HG03097 (cell line): ENCODE results near the gene ARPC1B.
"Not testable (repeated sequence)": the region's sequence is repeated elsewhere in the genome, so short reads cannot be mapped to it uniquely, and the experiment has no call there.

ENCODE experiments used
- ATAC-seq: cut with Tn5 transposase; IDR thresholded peaks from one replicate; pipeline ENCODE4 v1.9.1; 2021; ENCODE audit not compliant: unreplicated experiment, low FRiP score

ARPC1B gene

DNA sequence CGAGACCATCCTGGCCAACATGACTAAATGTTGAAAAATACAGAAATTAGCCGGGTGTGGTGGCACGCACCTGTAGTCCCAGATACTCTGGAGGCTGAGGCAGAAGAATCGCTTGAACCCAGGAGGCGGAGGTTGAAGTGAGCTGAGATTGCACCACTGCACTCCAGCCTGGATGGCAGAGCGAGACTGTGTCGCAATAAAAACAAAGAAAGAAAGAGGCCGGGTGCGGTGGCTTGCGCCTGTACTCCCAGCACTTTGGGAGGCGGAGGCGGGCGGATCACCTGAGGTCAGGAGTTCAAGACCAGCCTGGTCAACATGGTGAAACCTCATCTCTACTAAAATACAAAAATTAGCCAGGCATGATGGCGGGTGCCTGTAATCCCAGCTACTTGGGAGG lies 12.7 kb downstream of the ARPC1B start:
- not testable (repeated sequence) for ATAC-seq

DNA sequence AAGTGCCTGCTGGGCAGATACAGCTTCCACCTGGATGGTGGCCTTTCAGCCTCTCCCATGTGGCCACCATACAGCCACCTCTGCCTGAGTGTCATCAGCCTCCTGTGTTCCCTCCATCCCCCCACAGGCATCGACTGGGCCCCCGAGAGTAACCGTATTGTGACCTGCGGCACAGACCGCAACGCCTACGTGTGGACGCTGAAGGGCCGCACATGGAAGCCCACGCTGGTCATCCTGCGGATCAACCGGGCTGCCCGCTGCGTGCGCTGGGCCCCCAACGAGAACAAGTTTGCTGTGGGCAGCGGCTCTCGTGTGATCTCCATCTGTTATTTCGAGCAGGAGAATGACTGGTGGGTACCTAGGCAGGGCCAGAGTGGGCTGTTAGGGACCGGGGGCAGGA lies 13.4 kb downstream of the ARPC1B start:
- no peak for ATAC-seq

DNA sequence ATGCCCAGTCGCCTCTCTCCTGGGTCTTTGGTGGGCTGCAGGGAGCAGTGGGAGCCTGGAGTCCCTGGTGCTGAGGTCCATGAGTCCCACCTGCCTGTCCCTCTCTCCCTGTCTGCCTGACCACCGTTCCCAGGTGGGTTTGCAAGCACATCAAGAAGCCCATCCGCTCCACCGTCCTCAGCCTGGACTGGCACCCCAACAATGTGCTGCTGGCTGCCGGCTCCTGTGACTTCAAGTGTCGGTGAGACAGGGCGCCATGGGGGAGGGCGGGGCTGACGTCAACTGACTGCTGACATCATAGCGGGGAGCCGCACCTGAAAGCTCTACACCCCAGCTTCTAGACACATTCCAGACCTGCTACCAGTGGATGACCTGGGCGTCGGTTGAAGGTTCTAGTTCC lies 15.2 kb downstream of the ARPC1B start:
- no peak for ATAC-seq

DNA sequence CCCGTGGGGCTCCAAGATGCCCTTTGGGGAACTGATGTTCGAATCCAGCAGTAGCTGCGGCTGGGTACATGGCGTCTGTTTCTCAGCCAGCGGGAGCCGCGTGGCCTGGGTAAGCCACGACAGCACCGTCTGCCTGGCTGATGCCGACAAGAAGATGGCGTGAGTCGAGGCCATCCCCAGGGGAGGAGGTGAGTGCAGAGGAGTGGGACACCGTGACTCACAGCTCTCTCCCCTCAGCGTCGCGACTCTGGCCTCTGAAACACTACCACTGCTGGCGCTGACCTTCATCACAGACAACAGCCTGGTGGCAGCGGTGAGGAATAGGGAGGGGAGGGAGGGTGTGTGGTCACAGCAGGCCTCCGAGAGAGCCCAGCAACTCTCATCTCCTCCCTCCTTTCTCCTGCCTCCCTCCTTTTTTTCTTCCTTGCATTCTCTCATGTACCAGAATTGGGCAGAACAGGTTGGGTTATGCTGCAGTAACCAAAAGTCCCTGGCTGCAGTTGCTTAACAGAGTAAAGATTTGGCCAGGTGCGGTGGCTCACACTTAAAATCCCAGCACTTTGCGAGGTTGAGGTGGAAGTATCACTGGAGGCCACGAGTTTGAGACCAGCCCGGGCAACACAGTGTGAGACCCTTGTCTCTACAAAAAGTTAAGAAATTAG lies 16.5 kb downstream of the ARPC1B start:
- no peak for ATAC-seq

DNA sequence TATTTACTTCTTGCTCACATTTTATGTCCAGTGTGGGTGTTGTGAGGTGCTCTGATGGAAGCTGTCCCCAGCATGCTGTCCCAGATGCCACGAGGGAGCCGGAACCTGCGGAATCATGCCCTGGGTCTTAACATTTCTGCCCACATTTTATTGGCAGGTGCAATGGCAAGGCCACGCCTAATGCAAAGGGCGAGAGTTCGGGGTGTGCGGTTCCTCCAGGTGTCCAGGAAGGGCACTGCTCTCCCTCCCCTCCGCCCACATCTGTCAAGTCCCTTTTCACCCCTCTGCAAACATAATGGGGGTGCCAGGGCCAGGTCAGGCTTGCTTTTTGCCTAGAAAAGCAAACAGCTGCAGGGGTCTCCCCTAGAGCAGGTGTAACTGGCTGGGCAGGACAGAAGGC lies 17.5 kb downstream of the ARPC1B start:
- no peak for ATAC-seq

DNA sequence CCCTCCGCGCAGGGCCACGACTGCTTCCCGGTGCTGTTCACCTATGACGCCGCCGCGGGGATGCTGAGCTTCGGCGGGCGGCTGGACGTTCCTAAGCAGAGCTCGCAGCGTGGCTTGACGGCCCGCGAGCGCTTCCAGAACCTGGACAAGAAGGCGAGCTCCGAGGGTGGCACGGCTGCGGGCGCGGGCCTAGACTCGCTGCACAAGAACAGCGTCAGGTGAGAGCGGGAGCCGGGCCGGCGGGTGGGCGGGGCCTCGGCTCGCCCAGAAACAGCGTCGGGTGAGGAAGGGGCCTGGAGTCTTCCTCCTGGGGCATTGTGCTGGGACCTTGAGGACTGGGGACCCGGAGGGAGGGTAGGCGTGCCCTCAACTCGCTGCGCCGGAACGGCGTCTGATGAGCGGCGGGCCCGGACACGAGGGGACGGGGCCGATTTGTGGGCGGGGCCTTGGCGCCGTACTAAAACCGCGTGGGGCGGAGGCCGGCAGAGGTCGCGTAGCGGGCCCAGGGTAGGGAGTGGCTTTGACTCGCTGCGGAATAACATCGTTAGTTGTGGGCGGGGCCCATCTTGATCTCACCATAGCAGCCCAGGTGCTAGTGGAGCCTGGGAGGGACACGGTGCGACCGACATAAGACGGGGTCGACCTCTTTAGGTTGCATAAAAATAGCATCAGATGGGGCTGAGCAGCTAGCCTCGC lies 18.3 kb downstream of the ARPC1B start:
- ATAC-seq = peak; percentile 53

DNA sequence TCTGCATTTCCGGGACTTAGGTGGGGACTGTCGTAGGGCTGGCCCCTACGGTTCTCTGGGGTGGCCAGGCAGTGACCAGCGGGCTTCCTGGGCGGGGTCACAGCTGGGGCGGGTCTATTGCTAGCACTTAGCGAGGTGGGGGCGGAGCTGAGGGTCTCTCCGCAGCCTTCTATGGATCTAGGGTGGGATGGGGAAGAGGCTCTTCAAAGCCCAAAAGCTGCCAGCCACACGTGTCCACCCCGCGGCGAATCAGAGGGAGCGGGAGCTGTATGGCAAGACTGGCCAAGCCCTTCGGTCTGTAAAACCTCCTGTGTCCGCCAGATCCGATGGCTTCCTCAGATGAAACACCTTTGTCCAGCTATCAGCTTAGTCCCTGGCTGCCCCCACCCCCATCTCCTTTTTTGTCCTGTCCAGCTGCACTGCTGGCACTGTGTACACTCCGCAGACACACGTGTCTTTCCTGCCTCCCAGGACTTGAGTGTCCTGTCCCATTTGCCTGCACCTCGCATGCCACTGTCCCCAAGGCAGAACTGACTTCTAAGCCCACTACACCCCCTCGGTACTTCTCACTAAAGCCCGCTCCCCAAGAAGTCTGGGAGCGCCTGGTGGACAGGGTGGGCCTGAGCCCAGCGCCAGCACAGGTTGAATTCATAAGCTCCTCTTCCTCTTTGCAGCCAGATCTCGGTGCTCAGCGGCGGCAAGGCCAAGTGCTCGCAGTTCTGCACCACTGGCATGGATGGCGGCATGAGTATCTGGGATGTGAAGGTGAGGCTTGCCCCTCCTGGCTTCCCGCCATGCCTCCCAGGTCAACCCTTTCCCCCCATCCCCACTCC lies 19.0 kb downstream of the ARPC1B start:
- no peak for ATAC-seq

DNA sequence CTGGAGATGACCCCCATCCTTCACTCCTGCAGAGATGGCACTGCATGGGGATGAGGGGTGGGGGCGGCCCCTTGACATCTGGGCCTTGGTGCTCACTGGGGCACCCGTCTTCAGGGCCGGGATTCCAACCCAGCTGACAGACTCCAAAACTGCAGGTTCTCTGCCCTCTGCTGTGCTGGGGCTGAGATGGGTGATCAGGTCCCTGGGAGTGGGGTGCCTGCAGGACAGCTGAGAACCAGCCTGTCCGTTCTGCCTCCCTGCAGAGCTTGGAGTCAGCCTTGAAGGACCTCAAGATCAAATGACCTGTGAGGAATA lies 19.6 kb downstream of the ARPC1B start:
- ATAC-seq = no peak

DNA sequence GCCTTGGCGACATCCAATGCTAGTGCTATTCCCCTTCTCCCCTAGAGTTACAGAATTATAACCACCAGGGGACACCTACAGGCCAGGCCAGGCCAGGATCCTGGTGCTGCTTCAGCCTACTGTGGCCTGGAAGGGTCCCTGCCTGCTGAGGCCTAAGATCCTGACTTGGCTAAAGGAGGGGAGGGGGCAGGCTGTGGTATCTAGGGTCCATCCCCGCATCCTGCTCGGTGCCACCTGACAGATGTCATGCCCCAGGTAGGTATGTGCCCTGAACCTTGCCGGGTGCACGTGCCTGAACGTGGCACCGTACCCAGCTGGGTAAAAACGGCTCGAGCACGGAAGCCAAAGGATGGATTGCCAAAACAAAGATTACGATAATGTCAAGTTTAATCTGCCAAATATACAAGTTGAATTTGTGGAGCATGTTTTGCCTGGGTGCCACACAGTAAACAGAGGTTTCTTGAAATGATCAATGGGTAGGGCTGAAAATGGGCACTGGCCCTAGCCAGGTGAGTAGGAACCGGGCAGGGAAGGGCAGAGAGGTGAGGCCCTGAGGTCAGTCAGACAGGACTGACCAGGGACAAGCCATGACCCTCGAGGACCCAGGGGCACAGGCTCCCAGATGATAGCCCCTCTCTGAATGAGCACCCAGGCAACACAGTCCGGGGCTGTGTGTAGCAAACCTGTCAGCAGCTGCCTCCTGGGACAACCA lies 21.2 kb downstream of the ARPC1B start:
- no peak for ATAC-seq

DNA sequence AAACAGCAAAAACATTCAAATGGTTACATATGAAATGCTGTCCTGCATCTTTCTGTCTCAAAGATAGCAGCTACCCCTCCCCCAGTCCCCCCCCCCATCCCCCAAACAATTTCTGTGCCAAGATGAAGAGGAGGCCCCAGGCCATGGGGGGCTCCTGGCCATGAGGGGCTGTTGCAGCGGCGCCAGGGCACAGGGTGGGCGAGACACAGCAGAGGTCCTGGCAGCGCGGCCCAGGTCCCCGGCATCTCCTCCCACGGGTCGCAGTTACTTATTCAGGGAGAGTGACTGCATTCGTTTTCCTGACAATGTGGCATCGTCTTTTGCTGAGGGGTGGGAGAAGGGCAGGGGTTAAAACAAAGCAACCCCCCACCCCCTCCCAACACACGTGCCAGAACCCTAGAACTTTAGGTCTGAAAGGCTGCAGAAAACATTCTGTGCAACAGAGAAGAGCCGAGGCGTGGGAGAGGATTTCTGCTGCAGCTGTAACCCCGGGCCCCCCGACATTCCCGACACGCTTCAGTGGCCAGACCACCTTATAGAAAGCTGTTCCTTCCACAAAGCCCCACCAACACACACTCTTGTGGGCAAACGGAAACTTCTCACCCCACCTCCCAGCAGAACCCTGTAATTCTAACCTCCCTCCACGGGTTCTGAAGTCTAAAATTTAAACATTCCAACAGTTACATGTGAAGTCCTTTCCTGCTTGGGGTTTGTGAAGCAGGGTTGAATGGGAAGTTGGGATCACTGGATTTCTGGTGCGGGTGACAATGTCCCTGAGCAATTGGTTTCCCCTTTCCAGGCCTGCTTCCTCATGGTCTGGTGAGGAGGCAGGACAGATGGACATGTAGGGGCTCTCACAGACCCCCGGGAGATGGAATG lies 22.1 kb downstream of the ARPC1B start:
- ATAC-seq = no peak

DNA sequence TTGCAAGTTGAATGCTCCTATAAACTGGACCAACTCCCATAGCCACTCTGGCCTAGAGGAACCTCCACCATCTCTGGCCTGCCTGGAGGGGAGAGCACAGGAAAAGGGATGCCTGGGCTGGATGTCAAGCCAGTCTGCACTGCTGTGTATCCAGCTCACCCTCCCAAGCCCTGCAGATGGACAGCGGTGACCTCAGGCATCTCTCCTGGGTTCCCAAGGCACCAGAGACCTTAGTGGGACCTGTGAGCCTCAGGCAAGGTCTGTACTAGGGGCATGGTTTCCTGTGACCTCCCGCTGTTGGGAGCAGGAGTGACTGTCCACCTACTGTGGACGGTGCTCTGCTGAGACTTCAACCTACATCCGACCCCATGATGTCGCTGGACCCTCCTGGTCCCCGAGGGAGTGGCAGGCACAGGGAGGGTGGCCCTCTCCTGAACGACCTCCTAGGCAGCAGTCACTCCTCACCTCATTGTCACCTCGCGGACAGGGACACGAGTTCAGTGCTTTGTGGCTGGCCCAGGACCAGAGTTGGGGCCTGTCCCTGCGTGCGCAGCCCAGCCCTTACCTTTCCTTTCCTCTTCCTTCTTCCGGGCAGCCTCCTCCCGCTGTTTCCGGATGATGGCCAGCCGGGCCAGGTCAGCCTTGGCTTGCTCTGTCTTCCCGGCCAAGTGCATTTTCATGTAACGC lies 22.9 kb downstream of the ARPC1B start:
- ATAC-seq = no peak

DNA sequence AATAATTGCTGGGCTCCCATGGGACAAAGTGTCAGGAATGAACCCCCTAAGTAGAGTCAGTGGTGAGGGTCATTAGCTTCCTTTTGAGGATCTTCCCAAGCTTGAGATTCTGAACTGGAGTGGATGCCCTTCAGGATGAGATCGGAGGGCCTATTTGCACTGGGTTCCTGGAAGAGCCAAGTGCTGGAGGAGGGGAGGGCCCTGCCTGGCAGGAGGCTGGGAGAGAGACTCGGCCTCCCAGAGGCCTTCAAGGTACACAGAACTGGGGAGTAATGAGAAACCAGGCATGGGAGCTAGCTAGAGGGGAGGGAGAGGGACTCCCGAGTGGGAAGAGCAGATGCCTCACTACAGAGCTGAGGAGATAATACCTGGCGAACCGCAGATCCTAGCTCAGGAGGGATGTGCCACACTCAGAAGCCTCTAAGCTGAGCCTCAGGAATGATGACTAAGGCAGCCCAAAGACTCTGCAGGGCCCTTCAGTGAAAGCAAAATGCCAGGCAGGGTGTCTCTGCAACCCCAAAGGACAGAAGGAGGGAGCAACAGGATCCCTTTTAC lies 24.4 kb downstream of the ARPC1B start:
- ATAC-seq = no peak

DNA sequence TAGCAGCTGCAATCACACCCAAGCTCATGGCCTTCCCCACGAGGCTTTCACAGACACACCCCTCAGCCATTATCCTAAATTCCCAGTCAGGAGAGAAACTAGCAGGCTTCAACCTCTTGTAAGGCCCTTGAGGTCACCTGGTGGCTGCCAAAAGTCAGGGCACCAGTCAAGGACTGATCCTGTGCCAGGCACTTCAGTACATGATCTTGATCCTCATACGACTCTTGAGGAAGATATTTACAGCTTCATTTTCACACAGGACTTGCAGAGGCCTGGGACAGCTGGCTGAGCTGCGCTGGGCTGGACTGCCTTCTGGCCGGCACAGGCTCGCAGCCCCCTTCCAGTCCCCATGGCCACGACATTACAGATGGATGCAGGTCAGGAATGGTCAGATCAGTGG lies 25.1 kb downstream of the ARPC1B start:
- ATAC-seq = no peak

DNA sequence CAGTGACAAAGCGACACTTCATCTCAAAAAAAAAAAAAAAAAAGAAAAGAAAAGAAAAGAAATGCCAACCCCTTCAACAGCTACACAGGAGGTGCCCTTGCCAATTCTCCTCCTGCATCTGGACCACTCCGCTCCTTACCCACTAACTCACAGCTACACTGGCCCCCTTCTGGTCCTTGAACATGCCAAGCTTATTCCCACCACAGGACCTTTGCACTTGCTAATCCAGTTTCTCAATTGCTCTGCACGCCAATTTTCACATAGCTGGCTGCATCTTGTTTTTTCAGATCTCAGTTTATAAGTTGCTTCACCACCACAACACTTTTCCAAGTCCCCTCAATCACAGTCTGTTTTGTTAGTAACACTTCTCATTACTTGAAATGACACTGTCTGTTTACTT lies 28.3 kb downstream of the ARPC1B start:
- ATAC-seq = no peak

DNA sequence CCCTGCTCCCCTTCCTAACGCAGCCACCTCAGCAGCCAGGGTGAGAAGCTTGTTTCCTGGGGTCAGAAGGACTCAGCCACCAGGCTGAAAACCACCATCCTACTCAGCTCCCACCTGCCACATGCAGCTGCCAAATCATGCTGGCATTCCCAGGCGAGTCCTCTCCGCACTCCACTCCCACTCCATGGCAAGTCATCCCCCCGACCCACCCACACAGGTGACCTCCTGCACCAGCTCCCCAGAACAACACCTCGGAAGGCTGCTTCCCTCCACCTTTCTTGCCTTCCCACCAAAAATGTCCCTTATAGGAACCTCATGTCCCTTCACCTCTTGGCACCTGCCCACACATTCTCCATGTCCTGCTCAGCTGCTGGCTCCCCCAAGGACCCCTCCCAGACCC lies 29.2 kb downstream of the ARPC1B start:
- no peak for ATAC-seq

DNA sequence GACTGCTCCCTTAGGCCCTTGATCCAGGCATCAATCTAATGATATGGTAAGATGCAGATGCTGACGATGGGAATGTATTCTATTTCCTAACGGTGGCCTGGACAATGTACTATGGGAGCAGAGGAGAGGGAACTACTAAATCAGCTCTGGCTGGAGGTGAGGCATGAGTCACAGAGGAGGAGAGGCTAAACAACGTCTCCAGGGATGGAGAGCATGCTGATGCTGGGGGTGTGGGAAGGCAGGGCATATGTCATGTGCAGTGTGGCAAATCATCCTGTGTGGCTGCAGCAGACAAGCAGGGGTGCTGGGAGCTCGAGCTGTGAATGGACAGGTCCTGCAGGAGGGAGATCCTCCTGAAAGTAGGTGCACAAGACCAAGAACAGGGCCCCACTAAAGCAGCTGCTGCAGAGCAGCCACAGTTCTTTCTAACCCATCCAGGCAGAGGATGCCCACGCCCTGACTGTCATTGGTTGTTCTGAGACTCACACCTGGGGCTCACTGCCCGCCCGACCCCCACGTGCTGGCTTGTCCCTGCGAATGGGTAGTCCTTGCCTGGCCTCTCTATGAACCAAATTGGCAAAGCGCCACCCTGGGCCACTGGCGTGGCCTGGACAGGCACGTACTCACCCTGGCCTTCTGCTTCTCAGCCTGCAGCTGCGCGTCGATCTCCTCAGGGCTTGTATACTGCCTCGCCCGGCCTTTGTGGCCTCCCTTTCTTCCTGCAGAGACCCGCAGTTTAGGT lies 29.9 kb downstream of the ARPC1B start:
- no peak for ATAC-seq

DNA sequence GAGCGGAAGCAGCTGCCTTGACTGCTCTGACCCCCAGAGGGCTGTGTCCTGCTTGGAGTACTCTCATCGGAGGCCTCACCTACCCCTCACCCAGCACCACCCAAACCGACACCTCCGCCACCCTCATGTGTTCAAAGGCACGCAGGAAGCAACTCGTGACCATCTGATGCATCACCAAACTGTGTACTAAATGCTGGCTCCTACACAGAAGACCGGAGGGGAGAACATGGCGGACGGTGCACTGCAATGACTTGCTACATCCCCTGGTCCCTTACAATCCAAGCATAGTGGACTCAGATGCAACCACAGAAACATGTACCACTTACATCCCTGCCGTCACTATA lies 30.4 kb downstream of the ARPC1B start:
- no peak for ATAC-seq

DNA sequence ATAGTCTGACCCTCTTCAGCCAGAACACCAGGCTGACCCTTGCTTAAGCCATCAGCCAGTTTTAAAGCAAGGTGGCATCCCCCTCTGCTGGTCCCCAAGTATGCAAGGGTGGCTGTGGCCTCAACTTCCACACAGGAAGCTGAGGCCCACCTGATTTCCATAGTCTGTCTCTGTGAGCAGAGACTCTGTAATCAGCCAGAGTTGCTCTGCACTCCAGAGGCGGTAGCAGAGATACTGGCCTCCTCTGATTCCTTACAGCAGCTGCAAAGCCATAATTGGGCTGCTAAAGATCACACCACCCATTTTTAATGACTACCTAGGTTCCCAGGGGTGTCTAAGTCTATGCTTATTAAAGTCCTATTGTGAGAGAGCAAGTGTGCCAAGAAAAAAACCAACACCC lies 32.0 kb downstream of the ARPC1B start:
- no peak for ATAC-seq

DNA sequence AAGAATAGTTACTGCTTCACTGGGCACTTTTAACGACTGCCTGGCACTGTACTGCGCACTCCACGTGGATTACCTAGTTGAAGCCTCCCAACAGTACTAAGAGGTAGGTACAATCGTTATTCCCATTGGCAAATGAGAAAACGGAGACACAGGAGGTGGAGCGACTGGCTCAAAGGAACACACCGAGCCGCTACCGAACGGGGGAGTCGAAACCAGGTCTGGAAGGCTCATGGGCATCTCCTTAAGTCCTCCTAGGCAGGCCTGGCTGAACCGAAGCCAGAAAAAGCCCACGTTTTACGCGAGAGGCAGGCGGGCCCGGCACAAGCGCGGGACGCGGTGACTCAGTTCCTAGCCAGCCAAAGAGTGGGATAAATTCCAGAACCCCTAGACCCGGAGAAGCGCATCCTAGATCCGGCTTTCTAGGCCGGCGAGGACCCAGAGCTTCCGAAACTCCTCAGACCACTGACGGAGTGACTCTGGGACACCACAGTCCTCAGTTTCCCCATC lies 33.4 kb downstream of the ARPC1B start:
- peak; percentile 2 for ATAC-seq
